ENCODE results near the gene SEMA5A.

SEMA5A gene

GRCh38 chr5:9399094-9399493 lies 146.8 kb downstream of the SEMA5A start:
- no peak for DNase-seq (ENCODE audit: low spot score)

- DNase-seq (ENCODE audit: low spot score) = no peak
Measured at GRCh38 chr5:9398227-9398626, 147.6 kb downstream of the SEMA5A start.

- no peak for DNase-seq (ENCODE audit: low spot score)
Measured at GRCh38 chr5:9396285-9396770, 149.5 kb downstream of the SEMA5A start.

- DNase-seq (ENCODE audit: low spot score) = no peak
Measured at GRCh38 chr5:9395706-9396105, 150.2 kb downstream of the SEMA5A start.

- DNase-seq (ENCODE audit: low spot score) = no peak
Measured at GRCh38 chr5:9394221-9394620, 151.7 kb downstream of the SEMA5A start.

- DNase-seq (ENCODE audit: low spot score) = no peak
Measured at GRCh38 chr5:9392625-9393024, 153.2 kb downstream of the SEMA5A start.

- no peak for DNase-seq (ENCODE audit: low spot score)
Measured at GRCh38 chr5:9391080-9391479, 154.8 kb downstream of the SEMA5A start.

GRCh38 chr5:9390113-9390512 lies 155.8 kb downstream of the SEMA5A start:
- DNase-seq (ENCODE audit: low spot score) = no peak

- no peak for DNase-seq (ENCODE audit: low spot score)
Measured at GRCh38 chr5:9388941-9389674, 156.8 kb downstream of the SEMA5A start.

GRCh38 chr5:9387879-9388278 lies 158.0 kb downstream of the SEMA5A start:
- no peak for DNase-seq (ENCODE audit: low spot score)

- DNase-seq (ENCODE audit: low spot score) = no peak
Measured at GRCh38 chr5:9386945-9387344, 158.9 kb downstream of the SEMA5A start.

GRCh38 chr5:9382522-9382921 lies 163.4 kb downstream of the SEMA5A start:
- no peak for DNase-seq (ENCODE audit: low spot score)

- DNase-seq (ENCODE audit: low spot score) = no peak
Measured at GRCh38 chr5:9381464-9381863, 164.4 kb downstream of the SEMA5A start.

- no peak for DNase-seq (ENCODE audit: low spot score)
Measured at GRCh38 chr5:9380109-9380508, 165.8 kb downstream of the SEMA5A start.

GRCh38 chr5:9376363-9377117 lies 169.3 kb downstream of the SEMA5A start:
- no peak for DNase-seq (ENCODE audit: low spot score)

GRCh38 chr5:9375756-9376155 lies 170.1 kb downstream of the SEMA5A start:
- no peak for DNase-seq (ENCODE audit: low spot score)

- DNase-seq (ENCODE audit: low spot score) = no peak
Measured at GRCh38 chr5:9374025-9374424, 171.8 kb downstream of the SEMA5A start.

GRCh38 chr5:9373571-9373970 lies 172.3 kb downstream of the SEMA5A start:
- DNase-seq (ENCODE audit: low spot score) = no peak

GRCh38 chr5:9370256-9370655 lies 175.6 kb downstream of the SEMA5A start:
- DNase-seq (ENCODE audit: low spot score) = no peak

- DNase-seq (ENCODE audit: low spot score) = no peak
Measured at GRCh38 chr5:9365512-9365911, 180.4 kb downstream of the SEMA5A start.

GRCh38 chr5:9363449-9363848 lies 182.4 kb downstream of the SEMA5A start:
- DNase-seq (ENCODE audit: low spot score) = no peak

- no peak for DNase-seq (ENCODE audit: low spot score)
Measured at GRCh38 chr5:9363026-9363425, 182.8 kb downstream of the SEMA5A start.

GRCh38 chr5:9362600-9362999 lies 183.3 kb downstream of the SEMA5A start:
- no peak for DNase-seq (ENCODE audit: low spot score)
